ENCODE measurements around the gene PGBD1.
A peak's percentile ranks its signal among the peaks of the same experiment; 100 is the strongest.

GRCh38 chr6:28281288-28282064 is at the start of gene PGBD1:
- peak; percentile 39 for TF ChIP-seq CTCF (CRISPR knock-in tag; IDR thresholded peaks at IDR 0.05)
- TF ChIP-seq FOXK2 (IDR thresholded peaks at IDR 0.05): no peak
- TF ChIP-seq ZNF639 (CRISPR knock-in tag; conservative IDR thresholded peaks at IDR 0.05): no peak
- TF ChIP-seq HNRNPH1 (optimal IDR thresholded peaks at IDR 0.05; ENCODE audit: low read depth, low read length): no peak
- peak; percentile 76; the same call in 1 of the 2 replicates for TF ChIP-seq GLI4 (CRISPR knock-in tag; IDR thresholded peaks at IDR 0.05; ENCODE audit: borderline replicate concordance)

All from HepG2 (cell line).